Measurements from ENCODE around the gene DHCR24.

- no peak for TF ChIP-seq CTCF (IDR thresholded peaks at IDR 0.05)
- TF ChIP-seq POLR2A (IDR thresholded peaks at IDR 0.05) = no peak
Observed at GRCh38 chr1:54850737-54851136, 36.3 kb downstream of the DHCR24 start.

Measured in body of pancreas (tissue), 4 donors.